ENCODE results near the gene ZNF723.
A peak's percentile ranks its signal among the peaks of the same experiment; 100 is the strongest.
"Not testable (repeated sequence)": the region's sequence is repeated elsewhere in the genome, so short reads cannot be mapped to it uniquely, and the experiment has no call there.

Gene ZNF723

GRCh38 chr19:22832031-22832762 lies at the start of gene ZNF723:
Gene ZNF723 (plus strand): TSS chr19:22832291. CDS start chr19:22832380, 89 bp downstream.
- no peak for DNase-seq (ENCODE audit: low read depth)

- no peak for DNase-seq (ENCODE audit: low read depth)
Measured at GRCh38 chr19:22783651-22784410, 48.3 kb upstream of the ZNF723 start, which contains the start of gene ZNF99. Gene ZNF99 (minus strand): TSS chr19:22784151. CDS start chr19:22784016, 135 bp downstream.

GRCh38 chr19:22792863-22793262 lies 39.2 kb upstream of the ZNF723 start:
- DNase-seq (ENCODE audit: low read depth) = not testable (repeated sequence)

DNA sequence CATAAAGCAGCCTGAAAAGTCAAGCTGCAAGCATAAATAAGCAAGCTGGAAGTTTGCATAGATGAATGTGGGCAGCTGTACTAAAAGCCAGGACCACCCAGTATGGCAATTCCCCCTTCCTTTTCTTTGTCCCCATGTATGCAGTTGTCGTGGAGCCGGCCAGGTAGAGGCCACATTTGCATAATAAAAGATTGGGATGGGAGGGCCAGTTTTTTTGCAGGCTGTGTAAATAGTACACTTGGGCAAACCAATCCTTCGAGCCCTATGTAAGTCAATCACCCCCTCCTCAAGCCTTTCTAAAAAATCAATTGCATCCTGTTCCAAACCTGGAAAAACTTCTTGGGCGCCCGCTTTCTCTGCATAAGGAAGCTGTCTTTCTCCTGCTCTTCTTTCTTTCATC lies 35.1 kb upstream of the ZNF723 start:
- DNase-seq (ENCODE audit: low read depth) = no peak

DNA sequence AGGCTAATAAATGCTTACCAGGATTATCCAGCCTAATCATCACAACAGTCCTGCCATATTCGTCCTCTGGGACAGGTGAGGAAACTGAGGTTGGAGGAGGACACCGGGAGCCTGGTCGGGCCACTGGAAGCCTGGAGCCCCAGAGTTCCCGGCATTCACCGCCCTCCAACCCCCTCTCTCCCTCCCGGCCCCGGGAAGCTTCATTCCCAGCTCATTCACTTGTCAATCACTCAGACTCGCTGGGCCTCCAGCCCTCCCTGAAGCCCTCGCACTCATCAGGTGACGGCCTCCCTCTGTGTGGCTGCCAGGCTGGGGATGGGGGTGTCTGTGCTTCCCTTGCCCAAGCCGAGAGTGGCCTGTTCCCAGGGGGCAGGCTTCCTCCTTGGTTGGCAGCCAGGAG lies 25.7 kb upstream of the ZNF723 start:
- no peak for DNase-seq (ENCODE audit: low read depth)

- DNase-seq (ENCODE audit: low read depth) = no peak
Measured at GRCh38 chr19:22807061-22807835, 24.8 kb upstream of the ZNF723 start.

DNA sequence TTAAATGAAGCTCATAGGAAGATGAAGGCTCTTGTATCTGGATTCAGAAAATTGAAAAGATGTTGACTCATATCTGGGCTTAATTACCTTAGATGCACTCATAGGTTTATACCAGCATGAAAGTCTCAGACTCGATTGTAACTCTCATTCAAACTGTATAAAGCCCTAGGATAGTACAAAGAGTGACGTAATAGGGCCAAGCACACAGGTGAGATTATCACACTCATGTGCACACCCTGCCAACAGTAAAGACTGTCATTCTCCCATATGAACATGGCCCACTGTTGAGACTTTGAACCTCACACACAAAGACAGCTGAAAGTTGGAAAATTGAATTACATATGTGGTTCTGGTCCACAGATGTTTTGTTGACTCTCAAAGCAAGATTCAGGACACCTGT lies 18.0 kb upstream of the ZNF723 start:
- DNase-seq (ENCODE audit: low read depth) = no peak

DNA sequence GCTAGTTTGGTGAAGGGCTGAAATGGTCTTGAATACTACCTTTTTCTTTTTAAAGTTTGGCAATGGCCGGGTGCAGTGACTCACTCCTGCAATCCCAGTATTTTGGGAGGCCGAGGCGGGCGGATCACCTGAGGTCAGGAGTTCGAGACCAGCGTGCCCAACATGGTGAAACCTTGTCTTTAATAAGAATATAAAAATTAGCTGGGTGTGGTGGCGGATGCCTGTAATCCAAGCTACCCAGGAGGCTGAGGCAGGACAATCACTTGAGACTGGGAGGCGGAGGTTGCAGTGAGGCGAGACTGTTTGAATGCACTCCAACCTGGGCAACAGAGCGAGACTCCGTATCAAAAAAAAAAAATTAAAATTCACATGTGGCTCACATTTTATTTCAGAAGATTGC lies 880 bp upstream of the ZNF723 start:
- DNase-seq (ENCODE audit: low read depth) = no peak

GRCh38 chr19:22857713-22858320 lies 25.7 kb downstream of the ZNF723 start:
- DNase-seq (ENCODE audit: low read depth) = not testable (repeated sequence)

GRCh38 chr19:22882797-22883196 lies 50.7 kb downstream of the ZNF723 start:
- peak; percentile 4 for DNase-seq (ENCODE audit: low read depth)

DNA sequence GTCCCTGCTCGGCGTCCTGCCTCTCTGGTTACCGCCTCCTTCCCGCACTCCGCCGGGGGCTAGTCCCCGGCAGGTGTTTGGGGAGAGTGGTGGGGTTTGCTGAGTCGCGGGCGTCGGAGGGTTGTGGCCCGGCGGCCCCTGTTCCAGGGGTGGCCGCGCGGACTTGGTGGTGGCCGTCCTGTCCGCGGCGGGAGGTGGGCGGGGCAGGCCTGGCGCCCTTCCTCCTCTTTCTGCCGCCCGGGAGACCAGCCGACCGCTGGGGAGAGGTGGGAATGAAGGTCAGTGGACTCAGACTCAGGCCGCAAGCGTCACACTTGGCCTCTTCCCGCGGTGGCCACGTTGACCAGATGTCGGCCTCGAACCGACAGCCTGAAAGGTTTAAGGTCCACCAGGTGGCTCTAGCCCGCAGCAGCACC lies 61.8 kb downstream of the ZNF723 start:
- no peak for DNase-seq (ENCODE audit: low read depth)

DNA sequence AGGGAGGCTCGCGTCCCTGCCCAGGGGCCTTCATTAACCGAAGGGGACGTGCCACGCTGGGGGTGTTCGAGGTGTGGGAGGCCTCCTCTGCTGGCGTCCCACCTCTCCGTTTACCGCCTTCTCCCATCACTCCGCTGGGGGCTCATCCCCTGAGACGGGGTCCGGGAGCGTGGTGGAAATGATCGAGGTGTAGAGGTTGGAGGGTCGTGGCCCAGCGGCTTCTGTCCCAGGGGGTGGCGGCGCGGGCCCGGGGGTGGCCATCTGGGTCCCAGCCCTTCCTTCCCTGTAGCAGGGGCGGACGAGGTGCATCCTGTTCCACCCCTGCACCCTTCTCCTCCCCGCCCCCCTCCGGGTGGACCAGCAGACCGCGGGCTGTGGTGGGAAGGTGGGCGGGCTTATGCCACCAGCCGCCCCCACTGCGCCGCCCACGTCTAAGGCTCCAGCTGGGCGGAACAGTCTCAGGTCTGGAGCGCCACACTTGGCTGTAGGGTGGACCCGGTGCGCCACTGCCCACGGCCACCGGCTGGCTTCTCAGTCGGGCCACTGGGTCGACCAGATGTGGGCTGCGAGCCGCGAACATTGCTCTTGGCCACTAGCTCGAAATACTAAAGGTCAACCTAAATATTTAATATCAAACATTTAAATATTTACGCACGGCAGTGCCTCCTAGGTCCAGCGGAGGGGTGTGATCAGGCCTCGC lies 69.5 kb downstream of the ZNF723 start:
- no peak for DNase-seq (ENCODE audit: low read depth)

Data from HS-27A (cell line).